ENCODE measurements around the gene GET3.
A peak's percentile ranks its signal among the peaks of the same experiment; 100 is the strongest.

Gene GET3

DNA sequence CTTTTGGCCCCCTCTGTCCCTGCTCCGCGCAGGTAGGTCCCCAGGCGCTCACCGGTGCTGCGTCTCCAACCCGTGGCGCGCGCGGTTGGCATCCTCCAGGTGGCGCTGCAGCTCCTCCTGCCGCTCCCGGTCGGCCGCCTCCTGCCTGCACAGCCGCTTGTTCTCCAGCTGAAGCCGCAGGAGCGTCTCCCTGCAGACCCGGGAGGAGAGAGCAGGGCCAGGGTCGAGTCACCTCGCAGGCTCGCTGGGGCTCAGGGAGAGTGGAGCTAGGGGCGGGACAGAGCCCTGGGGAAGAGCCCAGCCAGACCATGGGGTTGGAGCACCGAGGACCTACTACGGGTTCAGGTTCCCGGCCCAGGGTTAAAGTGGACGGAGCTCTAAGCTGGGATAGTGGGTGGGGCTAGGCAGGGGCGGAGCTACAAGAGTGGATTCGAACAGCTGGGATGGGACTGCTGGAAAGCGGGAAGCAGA is 28.8 kb downstream of the GET3 start:
- peak overlapping the region; percentile 51 for H3K4me3 ChIP-seq (ENCODE audit: low read depth, low read length)
- TF ChIP-seq, protein P1, sequence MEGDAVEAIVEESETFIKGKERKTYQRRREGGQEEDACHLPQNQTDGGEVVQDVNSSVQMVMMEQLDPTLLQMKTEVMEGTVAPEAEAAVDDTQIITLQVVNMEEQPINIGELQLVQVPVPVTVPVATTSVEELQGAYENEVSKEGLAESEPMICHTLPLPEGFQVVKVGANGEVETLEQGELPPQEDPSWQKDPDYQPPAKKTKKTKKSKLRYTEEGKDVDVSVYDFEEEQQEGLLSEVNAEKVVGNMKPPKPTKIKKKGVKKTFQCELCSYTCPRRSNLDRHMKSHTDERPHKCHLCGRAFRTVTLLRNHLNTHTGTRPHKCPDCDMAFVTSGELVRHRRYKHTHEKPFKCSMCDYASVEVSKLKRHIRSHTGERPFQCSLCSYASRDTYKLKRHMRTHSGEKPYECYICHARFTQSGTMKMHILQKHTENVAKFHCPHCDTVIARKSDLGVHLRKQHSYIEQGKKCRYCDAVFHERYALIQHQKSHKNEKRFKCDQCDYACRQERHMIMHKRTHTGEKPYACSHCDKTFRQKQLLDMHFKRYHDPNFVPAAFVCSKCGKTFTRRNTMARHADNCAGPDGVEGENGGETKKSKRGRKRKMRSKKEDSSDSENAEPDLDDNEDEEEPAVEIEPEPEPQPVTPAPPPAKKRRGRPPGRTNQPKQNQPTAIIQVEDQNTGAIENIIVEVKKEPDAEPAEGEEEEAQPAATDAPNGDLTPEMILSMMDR (IDR thresholded peaks at IDR 0.05; ENCODE audit: low read depth, low read length) = peak; percentile 45

DNA sequence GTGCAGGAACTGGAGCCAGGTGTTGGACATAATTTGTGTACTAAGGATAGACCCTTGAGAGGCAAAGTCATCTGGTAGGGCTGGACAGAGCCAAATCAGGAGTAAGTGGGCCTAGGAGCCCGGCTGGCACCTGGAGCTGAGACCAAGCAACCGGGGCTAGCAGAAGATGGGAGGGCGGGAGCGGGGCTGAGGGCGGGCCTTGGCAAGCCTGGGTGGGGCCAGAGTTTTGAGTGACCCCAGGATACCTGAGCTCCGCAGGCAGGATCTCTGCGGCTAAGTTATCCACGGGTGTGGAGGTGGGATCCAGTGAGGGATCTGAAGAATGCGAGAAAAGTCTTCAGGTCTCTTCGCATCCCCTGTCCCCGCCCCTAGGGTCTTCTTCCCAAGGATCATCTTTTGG is 29.9 kb downstream of the GET3 start:
- TF ChIP-seq, protein P1 (IDR thresholded peaks at IDR 0.05; ENCODE audit: low read depth, low read length) = no peak
- H3K4me3 ChIP-seq (ENCODE audit: low read depth, low read length) = no peak overlapping the region

DNA sequence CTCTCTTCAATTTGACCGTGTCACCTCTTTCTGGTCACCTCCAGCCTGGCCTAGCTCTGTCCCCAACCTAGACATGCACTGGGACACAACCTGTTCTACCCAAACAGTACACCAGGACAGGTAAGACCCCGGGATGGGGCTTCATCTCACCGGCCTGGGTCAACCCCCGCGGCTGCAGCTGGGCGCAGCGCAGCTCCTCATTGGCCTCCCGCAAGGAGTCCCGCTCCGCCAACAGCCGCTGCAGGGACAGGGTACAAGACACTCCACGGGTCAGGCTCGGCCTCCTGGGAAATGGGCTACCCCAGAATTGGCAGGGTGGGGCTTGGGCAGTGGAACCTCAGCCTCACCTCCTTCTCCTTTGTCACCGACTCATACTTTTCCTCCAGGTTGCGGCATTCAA is 30.4 kb downstream of the GET3 start:
- H3K4me3 ChIP-seq (ENCODE audit: low read depth, low read length) = no peak overlapping the region
- TF ChIP-seq, protein P1 (IDR thresholded peaks at IDR 0.05; ENCODE audit: low read depth, low read length) = no peak

DNA sequence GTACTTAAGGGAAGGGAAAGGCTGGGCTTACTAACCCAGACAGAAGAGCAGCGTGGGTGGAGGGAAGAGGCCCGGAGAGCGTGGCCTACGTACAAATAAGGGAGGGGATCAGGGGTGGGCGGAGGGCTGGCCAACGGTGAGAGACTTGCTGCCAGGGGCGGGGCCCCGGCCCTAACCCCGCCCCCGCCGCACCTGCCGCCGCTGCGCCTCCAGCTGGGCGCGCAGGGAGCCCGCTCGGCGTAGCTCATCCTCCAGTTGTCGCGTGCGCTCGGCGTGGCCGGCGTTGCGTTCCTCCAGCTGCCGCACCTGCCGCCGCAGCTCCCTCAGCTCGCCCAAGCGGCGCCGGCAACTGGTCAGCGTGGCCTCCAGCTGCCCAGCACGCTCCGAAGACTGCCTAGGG is 32.4 kb downstream of the GET3 start:
- TF ChIP-seq, protein P1 (IDR thresholded peaks at IDR 0.05; ENCODE audit: low read depth, low read length) = no peak
- no peak overlapping the region for H3K4me3 ChIP-seq (ENCODE audit: low read depth, low read length)

DNA sequence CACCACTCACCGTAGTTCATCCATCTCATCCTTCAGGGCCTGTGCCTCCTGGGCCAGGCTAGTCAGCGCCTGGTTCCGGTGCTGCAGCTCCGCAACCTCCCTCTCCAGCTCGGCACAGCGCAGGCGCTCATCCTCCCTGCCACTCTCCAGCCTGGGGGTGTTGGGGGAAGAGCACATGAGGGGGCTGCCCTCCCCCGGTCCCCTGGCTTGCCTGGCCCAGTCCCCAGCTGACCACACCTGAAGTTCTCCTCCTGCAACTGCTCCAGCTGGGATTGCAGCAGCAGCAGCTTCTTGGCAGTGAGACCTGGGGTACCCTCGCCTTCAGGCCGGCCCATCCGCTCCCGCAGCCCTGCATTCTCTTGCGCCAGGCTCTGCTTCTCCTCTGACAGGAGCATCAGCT is 33.6 kb downstream of the GET3 start:
- TF ChIP-seq, protein P1 (IDR thresholded peaks at IDR 0.05; ENCODE audit: low read depth, low read length) = no peak

DNA sequence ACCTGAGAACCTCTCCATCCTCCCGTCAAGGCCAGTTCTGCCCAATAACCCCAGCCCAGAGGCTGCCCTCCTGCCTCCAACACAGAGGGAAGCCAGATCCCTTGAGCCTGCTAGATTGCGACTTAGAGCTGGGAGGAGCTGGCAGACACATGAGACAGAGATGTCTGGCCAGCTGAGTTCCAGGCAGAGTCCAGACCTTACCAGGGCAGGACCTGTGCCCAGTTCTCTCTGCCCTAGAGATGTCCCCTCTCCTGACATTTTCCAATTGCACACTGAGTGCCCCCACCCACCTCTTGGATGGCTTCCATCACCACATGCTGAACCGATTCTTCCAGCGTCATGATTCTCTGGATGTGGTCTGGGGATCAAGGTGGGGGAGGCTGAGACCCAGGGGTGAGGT is 35.0 kb downstream of the GET3 start:
- TF ChIP-seq, protein P1 (IDR thresholded peaks at IDR 0.05; ENCODE audit: low read depth, low read length) = no peak
- no peak overlapping the region for H3K4me3 ChIP-seq (ENCODE audit: low read depth, low read length)

More for the DNA sequence above, 33.6 kb downstream of the GET3 start:
- H3K4me3 ChIP-seq (ENCODE audit: low read depth, low read length) = no peak overlapping the region

DNA sequence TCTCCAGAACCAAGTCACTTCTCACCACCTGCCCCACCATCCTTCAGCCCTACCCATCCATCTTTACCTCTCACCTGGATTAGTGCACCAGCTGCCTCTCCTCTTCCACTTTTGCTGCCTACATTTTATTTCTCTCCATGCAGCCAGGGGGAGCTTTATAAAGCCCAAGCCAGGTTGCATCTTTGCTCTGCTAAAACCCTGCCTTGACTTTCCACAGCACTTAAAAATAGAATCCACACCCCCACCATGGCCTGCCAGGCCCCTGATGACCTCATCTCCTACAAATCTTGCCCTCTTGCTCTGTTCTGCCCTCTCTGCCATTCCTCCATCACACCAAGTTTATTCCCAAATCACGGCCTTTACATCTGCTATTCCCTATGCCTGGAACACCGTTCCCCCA is 36.3 kb downstream of the GET3 start:
- H3K4me3 ChIP-seq (ENCODE audit: low read depth, low read length) = no peak overlapping the region
- TF ChIP-seq, protein P1 (IDR thresholded peaks at IDR 0.05; ENCODE audit: low read depth, low read length) = peak; percentile 36
